M059J (cell line): ENCODE measurements around the gene KARS1. TPM values are rescaled to one million over a fixed set of nuclear protein-coding genes. Genes with fewer than 3 reads are reported as not detected.

ENCODE experiments used
- DNase-seq: peaks from one replicate; pipeline ENCODE4 v3.0.0-alpha.2; 2012; ENCODE audit warnings: low read depth
- total RNA-seq: library from RNA; depleted of rRNA; stranded (reverse); fragments of >200 nt; shearing (Covaris generic); gene quantifications from 2 replicates; pipeline ENCODE4 v1.2.3, GENCODE V29; 2014; rRNA removed

KARS1 gene
- total RNA-seq = 180 and 185 TPM in 2 replicates

DNA sequence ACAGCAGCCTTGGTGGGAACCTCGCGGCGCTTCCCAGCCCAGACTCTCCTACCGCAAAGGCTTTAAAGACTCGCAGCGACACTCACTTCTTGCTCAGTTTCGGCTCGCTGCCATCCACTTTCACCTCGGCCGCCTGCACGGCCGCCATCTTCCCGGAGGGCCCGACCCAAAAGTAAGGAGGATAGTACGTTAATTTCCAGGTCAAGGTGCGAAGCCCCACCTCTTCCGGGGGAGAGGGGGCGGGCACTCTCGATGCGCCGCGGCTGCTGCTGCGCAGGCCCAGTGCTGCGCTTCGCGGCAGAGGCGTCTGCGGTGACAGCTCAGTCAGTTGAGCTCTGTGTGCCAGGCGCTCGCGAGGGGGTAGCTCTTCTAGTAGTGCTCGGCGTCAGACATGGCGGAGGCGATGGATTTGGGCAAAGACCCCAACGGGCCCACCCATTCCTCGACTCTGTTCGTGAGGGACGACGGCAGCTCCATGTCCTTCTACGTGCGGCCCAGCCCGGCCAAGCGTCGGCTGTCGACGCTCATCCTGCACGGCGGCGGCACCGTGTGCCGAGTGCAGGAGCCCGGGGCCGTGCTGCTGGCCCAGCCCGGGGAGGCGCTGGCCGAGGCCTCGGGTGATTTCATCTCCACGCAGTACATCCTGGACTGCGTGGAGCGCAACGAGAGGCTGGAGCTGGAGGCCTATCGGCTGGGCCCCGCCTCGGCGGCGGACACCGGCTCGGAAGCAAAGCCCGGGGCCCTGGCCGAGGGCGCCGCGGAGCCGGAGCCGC is at the start of gene KARS1, which contains the start of gene TERF2IP:
KARS1 (minus strand) TSS at position 174 of the 773 bp plus-strand sequence; CDS start at position 148, 26 bp downstream.
TERF2IP (plus strand) TSS at position 282 of the 773 bp plus-strand sequence; CDS start at position 392, 110 bp downstream.
- peak; percentile 91 for DNase-seq

GRCh38 chr16:75695708-75696107 is 48.2 kb upstream of the KARS1 start:
- peak; percentile 6 for DNase-seq

DNA sequence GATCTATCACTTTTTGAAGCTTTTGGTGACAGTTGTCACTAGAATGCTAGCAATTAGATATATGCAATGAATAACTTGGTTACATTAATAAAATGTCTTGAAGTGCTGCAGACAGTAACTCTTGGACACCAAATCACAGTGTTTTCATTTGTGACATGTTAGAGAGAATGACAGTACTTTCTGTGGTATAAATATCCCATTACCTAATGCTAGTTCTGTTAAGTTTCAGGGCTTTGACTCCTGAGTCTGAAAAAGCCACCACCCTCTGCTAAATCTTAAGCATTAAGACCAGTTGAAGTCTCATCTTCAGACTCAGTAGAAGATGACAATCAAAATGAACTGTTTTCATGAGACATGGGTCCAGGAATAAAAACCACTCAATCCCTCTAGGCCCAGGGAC is 39.9 kb upstream of the KARS1 start:
- DNase-seq = no peak

DNA sequence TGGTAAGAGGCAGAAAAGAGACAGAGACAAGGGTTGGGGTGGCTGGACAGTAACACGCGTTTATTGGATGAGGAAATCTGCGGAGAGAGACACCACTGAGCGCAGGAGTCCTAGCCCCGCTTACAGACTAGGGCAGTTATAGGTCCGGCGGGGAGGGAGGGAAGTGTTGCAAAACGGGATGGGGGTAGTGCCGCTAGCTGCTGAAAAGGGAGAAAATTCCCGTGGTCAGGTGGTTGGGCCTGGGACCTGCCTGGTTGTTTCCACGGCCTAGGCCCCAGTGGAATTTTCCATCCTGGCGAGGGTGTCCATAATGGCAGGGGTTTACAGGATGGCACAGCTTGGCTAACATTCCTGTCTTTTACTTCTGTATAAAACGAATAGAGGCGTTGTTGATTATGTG is 34.8 kb upstream of the KARS1 start:
- DNase-seq = peak; percentile 10

- no peak for DNase-seq
Observed at GRCh38 chr16:75679366-75679765, 31.9 kb upstream of the KARS1 start.

GRCh38 chr16:75676909-75677308 is 29.4 kb upstream of the KARS1 start, which contains the start of gene CPHXL2:
Gene CPHXL2, minus strand, starts transcription at chr16:75677009. Its CDS starts 10 bp downstream, at chr16:75676999.
- DNase-seq = no peak

DNA sequence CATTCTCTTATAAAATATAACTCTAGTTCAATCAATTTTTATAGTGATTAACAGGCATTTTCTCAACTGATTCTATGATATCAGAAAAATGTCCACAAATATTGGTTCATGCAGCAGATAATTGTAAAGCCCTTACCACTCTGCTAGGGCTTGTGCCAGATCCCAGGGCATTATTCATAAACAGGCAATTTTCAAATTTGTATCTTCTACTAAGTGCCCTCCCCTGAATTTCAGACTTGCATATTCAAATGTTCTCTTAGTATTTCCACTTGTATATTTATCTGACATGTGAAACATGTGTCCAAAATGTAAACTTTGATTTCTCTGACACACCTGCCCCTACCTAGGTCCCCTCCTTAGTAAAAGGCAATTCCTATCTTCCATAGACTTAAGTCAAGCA is 20.0 kb upstream of the KARS1 start:
- DNase-seq = no peak

- no peak for DNase-seq
Observed at GRCh38 chr16:75660726-75661302, 13.3 kb upstream of the KARS1 start.

- no peak for DNase-seq
Observed at GRCh38 chr16:75660321-75660720, 12.9 kb upstream of the KARS1 start.

- DNase-seq = no peak
Observed at GRCh38 chr16:75658175-75658574, 10.7 kb upstream of the KARS1 start.

DNA sequence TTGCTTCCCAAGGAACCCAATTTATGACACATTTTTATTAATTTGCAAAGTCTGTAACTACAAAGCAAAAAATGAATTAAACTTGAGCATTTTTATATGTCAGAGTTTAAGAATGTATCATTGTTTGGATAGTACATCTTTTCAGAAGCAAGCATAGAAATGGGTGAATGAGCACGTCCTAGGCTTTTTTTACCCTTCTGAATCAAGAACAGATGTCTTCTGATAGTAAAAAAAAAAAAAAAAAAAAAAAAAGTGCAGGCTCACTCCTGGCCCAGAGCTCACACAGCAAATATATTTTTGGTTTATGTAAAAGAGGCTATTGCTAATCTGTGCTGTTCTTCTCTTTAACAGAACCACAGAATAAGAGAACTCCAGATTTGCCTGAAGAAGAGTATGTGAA is 6.5 kb upstream of the KARS1 start:
- DNase-seq = no peak

DNA sequence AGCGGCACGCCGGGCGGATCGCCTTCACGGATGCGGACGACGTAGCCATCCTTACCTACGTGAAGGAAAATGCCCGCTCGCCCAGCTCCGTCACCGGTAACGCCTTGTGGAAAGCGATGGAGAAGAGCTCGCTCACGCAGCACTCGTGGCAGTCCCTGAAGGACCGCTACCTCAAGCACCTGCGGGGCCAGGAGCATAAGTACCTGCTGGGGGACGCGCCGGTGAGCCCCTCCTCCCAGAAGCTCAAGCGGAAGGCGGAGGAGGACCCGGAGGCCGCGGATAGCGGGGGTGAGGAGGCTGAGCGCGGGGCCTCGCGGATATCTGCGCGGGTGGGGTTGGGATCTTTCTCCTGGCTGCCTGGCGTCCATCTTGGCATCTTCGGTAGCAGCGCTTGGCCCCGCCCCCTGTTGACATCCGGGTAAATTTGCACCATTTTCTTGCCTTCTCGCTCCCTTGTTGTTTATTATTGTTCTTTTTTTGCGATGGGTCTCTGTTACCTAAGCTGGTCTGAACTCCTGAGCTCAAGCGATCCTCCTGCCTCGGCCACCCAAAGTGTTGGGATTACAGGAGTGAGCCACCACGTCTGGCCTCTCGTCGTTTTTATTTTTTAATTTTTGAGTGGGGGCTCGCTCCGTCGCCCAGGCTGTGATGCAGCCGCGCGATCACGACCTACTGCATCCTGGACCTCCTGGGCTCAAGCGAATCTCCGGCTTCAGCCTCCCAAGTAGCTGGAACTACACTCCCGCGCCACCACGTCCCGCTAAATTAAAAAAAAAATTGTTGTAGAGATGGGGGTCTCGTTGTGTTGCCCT is 1.0 kb upstream of the KARS1 start:
- DNase-seq = peak; percentile 74

GRCh38 chr16:75647112-75647491 is 363 bp downstream of the KARS1 start:
- DNase-seq = no peak

- no peak for DNase-seq
Observed at GRCh38 chr16:75644240-75645012, 3.0 kb downstream of the KARS1 start.

DNA sequence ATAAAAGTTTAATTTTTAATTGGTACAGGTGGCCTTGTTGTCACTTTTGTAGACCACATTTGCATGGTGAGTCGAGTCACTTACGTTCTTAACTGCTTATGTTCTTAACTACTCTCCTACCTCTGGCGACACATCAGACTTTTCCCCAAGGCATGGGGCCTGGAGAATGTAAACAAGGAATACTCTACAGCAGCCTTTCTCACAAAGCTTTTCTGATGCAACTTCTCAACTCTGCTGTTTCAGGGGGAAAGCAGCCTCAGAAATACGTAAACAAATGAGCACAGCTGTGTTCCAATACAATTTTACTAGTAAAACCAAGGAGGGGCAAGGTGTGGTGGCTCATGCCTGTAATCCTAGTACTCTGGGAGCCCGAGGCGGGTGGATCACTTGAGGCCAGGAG is 6.9 kb downstream of the KARS1 start:
- no peak for DNase-seq

GRCh38 chr16:75635036-75635435 is 12.4 kb downstream of the KARS1 start:
- DNase-seq = no peak

- no peak for DNase-seq
Observed at GRCh38 chr16:75632857-75633256, 14.6 kb downstream of the KARS1 start.

DNA sequence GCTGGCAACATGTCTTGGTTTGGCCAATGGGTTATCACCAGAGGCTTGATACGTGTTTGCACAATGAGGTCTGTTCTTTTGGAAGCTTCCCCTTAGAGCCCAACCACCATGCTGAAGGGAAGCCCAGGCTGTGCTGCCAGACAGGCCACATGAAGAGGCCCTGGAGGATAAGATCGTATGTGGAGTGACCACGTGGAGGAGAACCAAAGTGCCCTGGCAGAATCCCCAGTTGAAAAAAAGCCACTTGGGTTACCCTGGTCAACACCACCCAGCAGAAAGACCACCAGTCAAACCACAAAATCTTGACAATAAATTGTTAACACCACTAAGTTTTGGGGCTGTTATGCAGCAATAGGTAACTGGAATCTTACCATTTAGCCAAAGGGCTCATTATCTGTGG is 17.4 kb downstream of the KARS1 start:
- no peak for DNase-seq

DNA sequence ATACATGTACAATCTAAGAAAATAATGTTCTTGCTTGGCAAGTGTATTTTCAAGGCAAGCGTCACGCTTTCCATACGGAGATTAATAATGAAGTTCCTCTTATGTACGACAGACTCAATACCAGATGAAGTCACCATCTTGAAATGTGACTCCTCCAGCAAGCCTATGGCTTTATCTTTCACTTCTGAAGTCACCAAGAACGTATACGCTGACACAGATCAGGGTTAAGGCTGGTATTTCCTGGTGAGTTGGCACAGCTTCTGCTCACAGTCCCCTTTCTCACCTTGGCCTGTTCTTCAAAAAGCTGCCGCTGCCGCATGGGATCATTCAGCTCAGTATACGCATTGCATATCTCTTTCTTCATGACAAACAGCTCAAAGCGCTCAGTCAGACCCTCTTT is 18.3 kb downstream of the KARS1 start:
- no peak for DNase-seq

DNA sequence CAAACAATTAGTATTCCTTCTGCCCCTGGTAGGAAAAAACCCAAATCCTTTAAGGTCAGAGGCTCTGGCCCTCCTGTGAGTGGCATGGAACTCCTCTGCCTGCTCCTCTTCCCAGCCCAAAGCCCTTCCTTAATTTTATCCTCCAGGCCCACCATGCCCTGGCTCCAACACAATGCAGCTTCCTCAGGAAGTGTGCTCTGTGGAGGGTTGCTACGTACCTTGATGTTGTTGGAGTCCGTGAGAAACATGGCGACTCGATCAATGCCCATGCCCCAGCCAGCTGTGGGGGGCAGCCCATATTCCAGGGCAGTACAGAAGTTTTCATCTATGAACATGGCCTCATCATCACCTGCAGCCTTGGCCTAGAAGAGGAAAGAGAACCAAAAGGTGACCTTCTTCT is 19.1 kb downstream of the KARS1 start:
- DNase-seq = no peak

DNA sequence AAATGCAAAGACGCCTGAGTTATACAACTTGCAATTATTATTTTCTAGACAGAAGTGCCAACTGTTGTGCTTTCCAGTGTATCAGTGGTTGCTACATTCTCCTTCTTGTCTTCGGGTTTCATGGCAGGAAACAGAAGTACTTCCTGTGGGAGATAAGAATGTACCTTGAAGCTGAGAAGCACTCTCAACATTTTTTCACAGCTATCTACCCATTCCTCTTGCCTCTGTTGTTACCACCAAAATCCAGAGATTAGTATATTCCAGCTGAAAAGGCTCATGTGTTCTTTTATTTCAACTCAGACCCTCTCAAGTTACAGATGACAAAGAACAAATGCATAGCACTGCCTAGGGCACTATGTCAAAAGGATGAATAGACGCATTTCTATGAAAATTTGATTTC is 19.6 kb downstream of the KARS1 start:
- DNase-seq = no peak

DNA sequence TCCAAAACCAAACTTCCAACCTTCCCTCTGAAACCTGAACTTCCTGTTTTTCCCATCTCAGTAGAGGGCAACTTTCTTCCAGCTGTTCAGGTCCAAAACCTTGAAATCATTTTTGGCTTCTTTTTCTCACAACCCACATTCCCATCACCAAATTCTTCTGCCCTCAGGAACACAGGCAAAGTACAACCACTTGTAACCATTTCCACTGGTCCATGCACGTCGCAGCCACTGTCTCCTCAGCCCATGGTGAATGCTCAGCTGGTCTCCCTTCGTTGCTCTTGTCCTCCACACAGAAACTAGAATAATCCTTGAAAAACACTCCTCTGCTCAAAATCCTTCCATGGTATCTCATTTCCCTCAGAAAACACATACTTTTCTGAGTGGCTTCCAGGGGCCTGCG is 20.7 kb downstream of the KARS1 start:
- DNase-seq = no peak
